Measurements from ENCODE around the gene DLGAP4.

Gene DLGAP4

DNA sequence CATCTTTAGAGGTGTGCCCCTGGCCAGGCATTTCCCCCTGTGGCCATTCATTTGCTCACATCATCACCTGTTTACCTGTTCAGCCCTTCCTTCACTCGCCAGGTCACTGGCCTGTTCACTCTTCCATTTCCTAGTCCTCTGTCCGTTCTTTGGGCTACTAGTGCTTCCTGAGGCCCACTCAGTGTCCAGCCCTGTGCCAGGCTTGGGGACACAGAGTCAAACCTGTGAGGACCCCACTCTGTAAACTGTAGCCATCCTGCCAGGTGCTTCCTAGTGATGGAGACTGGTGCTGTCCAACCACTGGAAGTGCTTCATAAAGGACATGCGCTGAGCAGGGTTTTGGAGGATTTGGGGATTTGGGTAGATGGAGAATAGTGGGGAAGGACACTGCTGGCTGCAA lies 3.5 kb downstream of the DLGAP4 start:
- no peak overlapping the region for H3K4me3 ChIP-seq (ENCODE audit: low read depth, low read length)
- no peak for DNase-seq (ENCODE audit: low read depth)
- TF ChIP-seq CTCF (IDR thresholded peaks at IDR 0.05; ENCODE audit: control insufficient read depth, extremely low read depth, insufficient read depth) = no peak

DNA sequence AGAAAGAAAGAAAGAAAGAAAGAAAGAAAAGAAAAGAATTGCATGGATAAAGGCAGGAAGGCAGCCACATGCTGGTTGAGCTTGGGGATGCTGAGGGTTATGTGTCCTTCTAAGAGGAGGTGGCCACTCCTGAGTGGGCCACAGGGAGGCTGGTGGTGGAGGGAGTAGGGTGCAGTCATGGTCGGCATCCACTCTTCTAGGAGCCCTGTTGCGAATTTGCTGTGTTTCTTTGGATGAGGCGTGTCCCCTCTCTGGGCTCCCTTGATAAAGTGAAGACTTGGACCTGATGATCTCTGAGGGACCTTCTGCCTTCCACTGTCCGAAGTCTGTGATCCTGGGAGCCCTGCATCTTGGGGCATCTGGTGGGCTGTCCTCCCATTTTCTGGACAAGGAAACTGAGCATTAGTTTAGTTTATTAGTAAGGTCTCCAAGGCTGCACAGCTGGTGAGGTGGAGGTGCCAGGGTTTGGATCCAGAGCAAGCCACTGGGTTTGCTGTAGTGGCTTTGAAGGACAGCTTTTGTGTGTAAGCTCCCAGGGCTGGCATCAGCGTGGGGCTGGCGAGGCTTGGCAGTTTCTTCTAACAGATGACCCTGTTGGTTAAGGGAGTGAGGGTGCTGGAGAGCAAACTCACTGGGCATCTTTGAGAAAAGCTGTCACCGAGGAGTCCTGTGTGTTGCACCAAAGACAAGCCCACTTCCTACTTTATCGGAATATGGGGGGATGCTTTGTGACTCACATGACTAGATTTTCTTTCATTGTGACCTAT lies 4.3 kb downstream of the DLGAP4 start:
- no peak for DNase-seq (ENCODE audit: low read depth)
- TF ChIP-seq CTCF (IDR thresholded peaks at IDR 0.05; ENCODE audit: control insufficient read depth, extremely low read depth, insufficient read depth) = no peak
- H3K4me3 ChIP-seq (ENCODE audit: low read depth, low read length) = no peak overlapping the region

GRCh38 chr20:36311141-36311853 lies 5.2 kb downstream of the DLGAP4 start:
- DNase-seq (ENCODE audit: low read depth) = no peak
- H3K4me3 ChIP-seq (ENCODE audit: low read depth, low read length) = no peak overlapping the region
- no peak for TF ChIP-seq CTCF (IDR thresholded peaks at IDR 0.05; ENCODE audit: control insufficient read depth, extremely low read depth, insufficient read depth)

GRCh38 chr20:36311854-36312723 lies 6.0 kb downstream of the DLGAP4 start:
- TF ChIP-seq CTCF (IDR thresholded peaks at IDR 0.05; ENCODE audit: control insufficient read depth, extremely low read depth, insufficient read depth) = no peak
- H3K4me3 ChIP-seq (ENCODE audit: low read depth, low read length) = no peak overlapping the region
- no peak for DNase-seq (ENCODE audit: low read depth)

GRCh38 chr20:36312724-36313441 lies 6.7 kb downstream of the DLGAP4 start:
- H3K4me3 ChIP-seq (ENCODE audit: low read depth, low read length) = no peak overlapping the region
- peak; percentile 12; the same call in 1 of the 2 replicates for TF ChIP-seq CTCF (IDR thresholded peaks at IDR 0.05; ENCODE audit: control insufficient read depth, extremely low read depth, insufficient read depth)
- DNase-seq (ENCODE audit: low read depth) = no peak

DNA sequence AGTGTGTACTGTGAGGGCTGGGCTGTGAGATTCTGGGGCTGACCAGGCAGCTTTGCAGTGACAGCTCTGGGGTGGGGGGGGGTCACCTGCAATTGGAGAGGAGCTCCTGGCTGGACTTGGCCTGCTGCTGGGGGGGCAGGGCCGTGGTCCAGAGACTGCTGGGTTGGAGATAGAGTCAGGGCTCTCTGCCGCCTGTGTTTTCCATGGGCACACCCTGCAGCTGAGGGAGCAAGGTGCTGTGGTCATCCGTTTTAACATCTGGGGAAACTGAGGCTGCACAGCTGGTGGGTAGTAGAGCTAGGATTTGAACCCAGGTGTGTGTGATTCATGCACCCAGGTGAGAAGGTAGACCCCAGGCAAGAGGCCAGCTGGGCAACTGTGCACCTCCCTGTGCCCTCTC lies 7.3 kb downstream of the DLGAP4 start:
- no peak for TF ChIP-seq CTCF (IDR thresholded peaks at IDR 0.05; ENCODE audit: control insufficient read depth, extremely low read depth, insufficient read depth)
- H3K4me3 ChIP-seq (ENCODE audit: low read depth, low read length) = no peak overlapping the region
- no peak for DNase-seq (ENCODE audit: low read depth)
